GM10248 (cell line): ENCODE data around the gene KIF5B.
"Not testable (repeated sequence)": the region's sequence is repeated elsewhere in the genome, so short reads cannot be mapped to it uniquely, and the experiment has no call there.

Source experiments
- CTCF ChIA-PET: fragments of 300-600 bp; sonication (Branson Sonifier 250); formaldehyde crosslinking; extraction: SDS; loops from one replicate; lab custom pipeline; 2021; ENCODE audit warnings: antibody characterized with exemption; lab: Yijun Ruan, JAX
- POLR2A ChIA-PET: fragments of 350-650 bp; sonication (Branson Sonifier 250); formaldehyde crosslinking; extraction: SDS; loops from one replicate; lab custom pipeline; 2020; ENCODE audit warnings: antibody characterized with exemption; lab: Yijun Ruan, JAX
- DNase-seq: peaks from one replicate; pipeline ENCODE4 v3.0.0; 2012; ENCODE audit errors: extremely low spot score
- TF ChIP-seq, protein P1 (sequence below): IDR thresholded peaks from 2 replicates; pipeline ENCODE4 v1.5.1; 2012; ENCODE audit warnings: mild to moderate bottlenecking, low read depth; ENCODE audit errors: extremely low read depth, missing control alignments, control extremely low read depth

KIF5B gene

DNA sequence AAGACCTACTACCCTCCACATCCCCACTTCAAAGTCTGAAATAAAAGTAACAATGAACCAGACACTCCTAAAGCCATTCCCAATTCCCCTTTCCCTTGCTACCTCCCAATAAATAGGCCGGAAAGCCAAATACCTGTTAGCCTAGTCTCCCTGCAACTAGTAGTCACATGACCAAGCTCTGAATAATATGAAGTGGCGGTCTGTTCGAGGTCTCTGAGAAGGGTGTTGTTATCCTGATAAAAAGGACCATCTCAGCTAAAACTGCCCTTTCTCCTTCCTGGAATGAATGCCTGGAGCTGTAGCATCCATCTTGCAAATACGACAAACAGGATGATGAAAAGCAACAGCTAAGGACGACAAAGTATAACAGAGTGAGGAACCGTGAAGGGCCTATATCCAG, 6.0 kb downstream of the KIF5B start:
- ChIA-PET CTCF (interaction anchor here (1.0 to 1.4 kb wide), 2 partner anchors 15 to 296 kb away, joined by 3 read pairs; no protein-coding TSS in a partner anchor), POLR2A (interaction anchor here (0.6 kb wide), 1 partner anchor 1068 kb away, joined by 4 read pairs; no protein-coding TSS in a partner anchor)
- TF ChIP-seq, protein P1, sequence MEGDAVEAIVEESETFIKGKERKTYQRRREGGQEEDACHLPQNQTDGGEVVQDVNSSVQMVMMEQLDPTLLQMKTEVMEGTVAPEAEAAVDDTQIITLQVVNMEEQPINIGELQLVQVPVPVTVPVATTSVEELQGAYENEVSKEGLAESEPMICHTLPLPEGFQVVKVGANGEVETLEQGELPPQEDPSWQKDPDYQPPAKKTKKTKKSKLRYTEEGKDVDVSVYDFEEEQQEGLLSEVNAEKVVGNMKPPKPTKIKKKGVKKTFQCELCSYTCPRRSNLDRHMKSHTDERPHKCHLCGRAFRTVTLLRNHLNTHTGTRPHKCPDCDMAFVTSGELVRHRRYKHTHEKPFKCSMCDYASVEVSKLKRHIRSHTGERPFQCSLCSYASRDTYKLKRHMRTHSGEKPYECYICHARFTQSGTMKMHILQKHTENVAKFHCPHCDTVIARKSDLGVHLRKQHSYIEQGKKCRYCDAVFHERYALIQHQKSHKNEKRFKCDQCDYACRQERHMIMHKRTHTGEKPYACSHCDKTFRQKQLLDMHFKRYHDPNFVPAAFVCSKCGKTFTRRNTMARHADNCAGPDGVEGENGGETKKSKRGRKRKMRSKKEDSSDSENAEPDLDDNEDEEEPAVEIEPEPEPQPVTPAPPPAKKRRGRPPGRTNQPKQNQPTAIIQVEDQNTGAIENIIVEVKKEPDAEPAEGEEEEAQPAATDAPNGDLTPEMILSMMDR: no peak
- no peak for DNase-seq

DNA sequence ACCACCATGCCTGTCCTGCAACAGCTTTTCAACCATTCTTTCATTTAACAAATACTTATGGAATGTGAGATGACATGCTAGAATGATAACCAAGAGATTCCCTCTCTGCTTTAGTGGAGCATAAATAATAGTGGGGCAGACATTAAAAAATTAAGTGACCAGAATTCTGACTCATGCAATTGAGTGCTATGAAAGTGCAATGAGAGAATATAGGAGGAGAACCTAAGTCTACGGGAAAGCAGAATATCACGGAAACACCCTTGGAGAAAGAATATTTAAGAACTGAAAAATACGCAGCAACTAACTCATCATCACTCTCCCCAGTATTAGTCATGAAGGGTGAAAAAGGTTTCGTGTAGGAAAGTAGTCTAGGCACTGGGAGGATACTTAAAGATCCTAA, 7.1 kb downstream of the KIF5B start:
- DNase-seq: no peak
- ChIA-PET CTCF (interaction anchor here (1.1 kb wide), 1 partner anchor 12 kb away, joined by 3 read pairs; no protein-coding TSS in a partner anchor), POLR2A (no interaction called here)
- TF ChIP-seq, protein P1: no peak

DNA sequence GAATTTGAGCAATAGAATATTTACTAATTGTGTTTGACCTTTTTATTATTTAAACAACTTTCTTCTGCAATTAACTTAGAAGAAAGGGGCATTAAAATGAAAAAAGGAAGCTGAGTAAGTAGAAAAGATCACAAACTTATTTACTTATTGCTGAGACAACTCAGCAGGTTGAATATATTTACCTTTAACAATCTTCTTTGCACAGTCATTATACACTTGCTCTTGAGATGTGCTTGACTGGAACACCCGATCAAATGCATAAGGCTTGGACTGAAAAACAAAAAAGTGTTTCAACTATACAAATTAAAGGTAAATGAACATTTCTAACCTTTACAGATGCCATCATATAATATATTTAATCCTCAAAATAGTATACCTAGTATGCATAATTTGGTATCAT, 7.9 kb downstream of the KIF5B start:
- POLR2A ChIA-PET: no interaction called here
- TF ChIP-seq, protein P1: no peak
- no peak for DNase-seq
- CTCF ChIA-PET: interaction anchor here (1.1 kb wide), 1 partner anchor 11 kb away, joined by 3 read pairs; no protein-coding TSS in a partner anchor

DNA sequence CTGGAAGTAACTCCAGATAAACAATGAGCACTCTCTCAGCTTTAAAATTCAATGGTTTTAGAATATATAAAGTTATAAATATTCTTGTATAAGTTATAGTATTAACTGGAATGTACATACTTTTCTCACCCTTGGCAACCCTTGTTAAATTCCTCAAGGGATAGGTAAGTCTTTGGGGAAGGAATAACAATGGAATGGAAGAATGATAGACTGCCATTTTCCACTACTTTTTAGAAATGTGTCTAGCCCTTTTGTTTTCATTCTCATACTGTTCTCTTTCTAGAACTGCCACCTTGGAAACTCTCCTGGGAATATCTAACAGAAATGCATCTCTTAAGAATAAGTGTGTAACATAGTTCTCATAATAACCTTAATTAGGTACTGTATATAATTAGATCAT, 8.3 kb downstream of the KIF5B start:
- CTCF ChIA-PET: no interaction called here
- POLR2A ChIA-PET: no interaction called here
- TF ChIP-seq, protein P1: no peak
- DNase-seq: no peak

DNA sequence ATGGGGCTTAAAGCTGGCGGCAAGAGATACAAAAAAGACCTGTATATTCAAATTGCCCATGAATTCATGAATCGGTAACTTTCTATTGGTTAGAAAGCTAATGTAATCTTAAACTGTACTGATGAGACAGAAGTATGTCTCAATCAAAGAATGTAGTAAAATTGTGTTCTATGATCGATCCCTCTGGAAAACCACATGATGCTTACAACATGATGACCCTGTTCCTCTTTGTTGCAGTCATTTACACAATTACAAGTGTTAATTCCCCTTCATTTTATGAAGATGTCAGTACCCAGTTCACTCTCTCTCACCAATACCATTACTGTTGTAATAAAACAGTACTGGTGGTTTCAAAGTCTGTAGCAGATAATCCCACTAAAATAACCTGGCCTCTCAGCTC, 10.1 kb downstream of the KIF5B start:
- ChIA-PET POLR2A (interaction anchor here (0.6 kb wide), 1 partner anchor 120 kb away, joined by 3 read pairs; no protein-coding TSS in a partner anchor), CTCF (no interaction called here)

DNA sequence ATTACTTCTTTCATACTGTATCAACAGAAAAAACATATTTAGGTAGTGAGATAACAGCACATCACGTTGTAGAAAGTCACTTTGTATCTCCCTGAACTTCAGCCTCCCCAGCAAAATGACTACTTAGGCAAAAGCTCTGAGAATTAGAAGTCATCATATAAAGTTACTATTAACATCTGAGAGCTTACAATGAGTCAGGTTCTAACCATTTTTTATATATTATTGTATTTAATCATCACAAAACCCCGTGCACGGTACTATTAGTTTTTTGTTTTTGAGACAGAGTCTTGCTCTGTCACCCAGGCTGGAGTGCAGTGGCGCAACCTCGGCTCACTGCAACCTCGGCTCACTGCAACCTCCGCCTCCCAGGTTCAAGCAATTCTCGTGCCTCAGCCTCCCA, 13.5 kb downstream of the KIF5B start:
- DNase-seq, POLR2A ChIA-PET: not testable (repeated sequence)
- CTCF ChIA-PET: interaction anchor here (1.1 kb wide), 1 partner anchor 10 kb away, joined by 4 read pairs; no protein-coding TSS in a partner anchor

More for the DNA sequence above, 10.1 kb downstream of the KIF5B start:
- no peak for DNase-seq
- TF ChIP-seq, protein P1: no peak

DNA sequence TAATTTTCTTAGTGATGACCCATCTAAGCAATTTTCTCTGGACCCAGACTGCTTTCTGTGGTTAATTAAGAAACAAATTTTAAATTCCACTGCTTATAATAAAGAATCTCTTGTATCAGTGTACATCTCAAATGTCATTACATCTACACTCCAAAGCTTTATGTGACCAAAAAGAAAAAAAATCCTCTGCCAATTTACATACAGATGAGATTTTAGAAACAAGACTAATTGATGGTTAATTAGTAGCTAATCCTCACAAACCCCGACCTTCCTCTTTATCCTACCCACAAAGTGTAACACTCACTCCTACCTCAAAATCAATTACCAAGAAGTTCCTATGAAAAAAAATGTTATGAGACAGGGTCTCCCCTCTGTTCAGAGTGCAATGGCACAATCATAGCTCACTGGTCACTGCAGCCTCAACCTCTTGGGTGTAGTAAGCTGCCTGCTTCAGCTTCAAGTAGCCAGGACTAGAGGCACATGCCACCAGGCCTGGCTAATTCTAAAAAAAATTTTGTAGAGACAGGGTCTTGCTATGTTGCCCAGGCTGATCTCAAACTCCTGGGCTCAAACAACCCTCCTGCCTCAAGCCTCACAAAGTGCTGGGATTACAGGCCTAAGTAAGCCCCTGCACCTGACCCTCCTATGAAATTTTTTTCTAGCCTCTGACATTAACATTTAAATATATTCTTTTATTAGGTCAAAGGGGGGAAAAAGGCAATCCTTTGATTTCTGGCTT, 14.8 kb downstream of the KIF5B start:
- ChIA-PET POLR2A (no interaction called here), CTCF (interaction anchor here (1.0 to 1.5 kb wide), 3 partner anchors 11 to 48 kb away, joined by 3 to 7 read pairs (median 3); no protein-coding TSS in a partner anchor)

More for the DNA sequence above, 14.8 kb downstream of the KIF5B start:
- TF ChIP-seq, protein P1: no peak
- no peak for DNase-seq
